ENCODE data around the gene EPHB1. TPM values are rescaled to one million over a fixed set of nuclear protein-coding genes. Genes with fewer than 3 reads are reported as not detected.
A peak's percentile ranks its signal among the peaks of the same experiment; 100 is the strongest.

Gene EPHB1
- polyA plus RNA-seq (2011; rRNA removed) (0.07 and 0.11 TPM in 2 replicates), polyA minus RNA-seq (2011; rRNA and poly(A)+ RNA removed) (1.7 TPM in 2 replicates)

DNA sequence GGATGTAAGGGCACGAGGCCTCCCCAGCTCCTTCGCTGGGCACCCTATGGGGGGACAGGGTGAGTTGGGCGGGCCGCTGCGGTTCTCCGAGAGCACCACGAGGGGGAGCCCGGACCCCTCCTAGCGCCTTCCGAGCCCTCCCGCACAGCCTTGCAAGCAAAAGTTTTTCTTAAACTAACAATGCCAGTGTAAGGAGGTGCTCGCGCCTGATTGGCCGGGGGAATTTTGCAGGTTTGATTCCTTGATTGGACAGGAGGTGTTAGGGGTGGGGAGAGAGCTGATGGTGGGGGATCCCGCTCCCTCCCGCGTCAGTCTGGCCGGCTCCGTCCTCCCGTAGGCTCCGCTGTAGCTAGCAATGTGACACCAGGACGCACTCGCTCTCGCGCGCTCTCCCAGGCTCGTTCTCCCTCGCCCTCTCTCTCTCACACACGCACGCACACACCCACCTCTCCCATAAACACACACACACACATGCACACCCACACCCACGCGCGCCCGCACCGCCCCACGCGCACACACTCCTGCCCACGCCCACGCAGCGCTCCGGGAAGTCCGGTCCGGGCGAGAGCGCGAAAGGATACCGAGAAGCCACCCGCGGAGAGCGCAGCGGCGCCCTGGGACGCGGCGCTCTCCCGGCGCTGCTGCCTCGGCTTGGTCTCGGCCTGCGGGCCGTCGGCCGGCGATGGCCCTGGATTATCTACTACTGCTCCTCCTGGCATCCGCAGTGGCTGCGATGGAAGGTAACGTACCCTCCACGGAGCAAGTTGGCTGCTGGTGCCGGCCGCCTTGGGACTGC lies at the start of gene EPHB1:
Gene EPHB1, plus strand, starts transcription at position 311 of the 796 bp plus-strand sequence.
- ChIA-PET CTCF (interaction anchor here (0.5 to 1.9 kb wide), 42 partner anchors 10 to 1248 kb away, joined by 3 to 32 read pairs (median 4); no protein-coding TSS in a partner anchor), POLR2A (no interaction called here)
- H3K27me3 ChIP-seq (ENCODE audit: control insufficient read depth, insufficient read depth, low read length) = peaks cover 57% of the 10 kb centered on the region
- no peak within 1 kb of the TSS for H3K27ac ChIP-seq (ENCODE audit: low read depth, low read length)
- H3K4me3 ChIP-seq (ENCODE audit: low read depth, low read length) = peak within 1 kb of the TSS; percentile 57
- peak; percentile 63 for DNase-seq (ENCODE audit: low read depth, low spot score)
- H3K9me3 ChIP-seq (ENCODE audit: control insufficient read depth, insufficient read depth, low read length) = no peaks in the 10 kb centered on the region; the same call in 1 of the 2 replicates
- peak; percentile 91 for TF ChIP-seq CTCF (IDR thresholded peaks at IDR 0.05; ENCODE audit: low read depth, low read length)

GRCh38 chr3:134748698-134749097 lies 46.4 kb upstream of the EPHB1 start:
- Histone ChIP-seq H3K27ac (ENCODE audit: low read depth, low read length) (no peak overlapping the region), H3K4me3 (ENCODE audit: low read depth, low read length) (no peak overlapping the region), H3K27me3 (ENCODE audit: control insufficient read depth, insufficient read depth, low read length) (peaks cover 2% of the 10 kb centered on the region), H3K9me3 (ENCODE audit: control insufficient read depth, insufficient read depth, low read length) (no peaks in the 10 kb centered on the region)
- POLR2A ChIA-PET = no interaction called here
- DNase-seq (ENCODE audit: low read depth, low spot score) = no peak
- no peak for TF ChIP-seq CTCF (IDR thresholded peaks at IDR 0.05; ENCODE audit: low read depth, low read length)
- CTCF ChIA-PET = no interaction called here

- CTCF ChIA-PET = no interaction called here
- no peak for TF ChIP-seq CTCF (IDR thresholded peaks at IDR 0.05; ENCODE audit: low read depth, low read length)
- Histone ChIP-seq H3K27ac (ENCODE audit: low read depth, low read length) (no peak overlapping the region), H3K27me3 (ENCODE audit: control insufficient read depth, insufficient read depth, low read length) (peaks cover 2% of the 10 kb centered on the region), H3K4me3 (ENCODE audit: low read depth, low read length) (no peak overlapping the region), H3K9me3 (ENCODE audit: control insufficient read depth, insufficient read depth, low read length) (no peaks in the 10 kb centered on the region)
- DNase-seq (ENCODE audit: low read depth, low spot score) = no peak
- POLR2A ChIA-PET = no interaction called here
Observed at GRCh38 chr3:134749174-134749573, 45.9 kb upstream of the EPHB1 start.

DNA sequence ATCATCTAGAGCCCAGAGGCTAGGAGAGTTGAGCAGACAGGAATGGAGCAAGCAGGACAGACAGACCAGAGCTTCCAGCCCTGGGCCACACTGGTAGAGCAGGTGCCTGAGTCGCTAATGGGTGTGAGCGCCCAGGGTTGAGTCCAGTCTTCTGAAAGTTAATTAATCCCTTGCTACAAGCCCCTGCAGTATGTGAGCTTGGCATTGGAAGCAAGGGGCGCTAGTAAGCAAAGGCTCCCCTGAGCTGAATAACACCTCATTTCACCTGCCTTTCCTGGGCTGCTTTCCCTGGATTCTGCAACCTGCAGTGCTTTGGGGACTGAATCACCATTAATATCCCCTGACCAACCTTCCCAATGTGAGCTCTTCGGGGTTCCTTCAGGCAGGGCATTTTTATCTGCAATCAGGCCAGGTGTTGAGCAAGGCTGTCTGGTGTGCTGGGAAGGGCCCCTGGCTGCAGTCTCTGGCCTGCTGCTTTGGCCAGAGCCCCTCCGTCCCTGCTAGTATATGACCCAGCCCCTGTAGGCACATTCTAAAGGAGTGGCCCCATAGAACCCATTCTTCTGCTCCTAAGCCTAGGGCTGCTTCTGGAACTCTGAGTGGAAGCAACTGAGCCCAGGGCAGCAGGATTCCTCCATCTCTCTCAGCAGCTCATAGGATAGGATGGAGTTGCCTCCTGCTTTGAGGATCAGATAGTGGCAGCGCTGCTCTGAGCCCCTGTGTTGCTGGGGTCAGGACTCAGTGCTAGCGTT lies 45.1 kb upstream of the EPHB1 start:
- no peak overlapping the region for H3K4me3 ChIP-seq (ENCODE audit: low read depth, low read length)
- no peak overlapping the region for H3K27ac ChIP-seq (ENCODE audit: low read depth, low read length)
- ChIA-PET POLR2A (no interaction called here), CTCF (interaction anchor here (3.2 kb wide), 1 partner anchor 149 kb away, joined by 8 read pairs; no protein-coding TSS in a partner anchor)
- H3K9me3 ChIP-seq (ENCODE audit: control insufficient read depth, insufficient read depth, low read length) = no peaks in the 10 kb centered on the region
- no peak for TF ChIP-seq CTCF (IDR thresholded peaks at IDR 0.05; ENCODE audit: low read depth, low read length)
- H3K27me3 ChIP-seq (ENCODE audit: control insufficient read depth, insufficient read depth, low read length) = peaks cover 2% of the 10 kb centered on the region
- no peak for DNase-seq (ENCODE audit: low read depth, low spot score)

GRCh38 chr3:134751831-134752230 lies 43.2 kb upstream of the EPHB1 start:
- TF ChIP-seq CTCF (IDR thresholded peaks at IDR 0.05; ENCODE audit: low read depth, low read length) = no peak
- CTCF ChIA-PET = interaction anchor here (3.2 kb wide), 1 partner anchor 151 kb away, joined by 8 read pairs; no protein-coding TSS in a partner anchor
- Histone ChIP-seq H3K4me3 (ENCODE audit: low read depth, low read length) (no peak overlapping the region), H3K9me3 (ENCODE audit: control insufficient read depth, insufficient read depth, low read length) (no peaks in the 10 kb centered on the region), H3K27ac (ENCODE audit: low read depth, low read length) (no peak overlapping the region), H3K27me3 (ENCODE audit: control insufficient read depth, insufficient read depth, low read length) (peaks cover 2% of the 10 kb centered on the region)
- no peak for DNase-seq (ENCODE audit: low read depth, low spot score)
- POLR2A ChIA-PET = no interaction called here
